Activated CD4-positive, CD25-positive, alpha-beta regulatory T cell treated with anti-CD3 and anti-CD28 coated beads, Interleukin-2, amount 50 U/mL, for 16 hours (primary cell): ENCODE data around the gene GRK6.

Source experiments
- DNase-seq: peaks from one replicate; pipeline ENCODE4 v3.0.0-alpha.2; 2020; ENCODE audit warnings: low read depth, low spot score

The GRK6 gene

DNA sequence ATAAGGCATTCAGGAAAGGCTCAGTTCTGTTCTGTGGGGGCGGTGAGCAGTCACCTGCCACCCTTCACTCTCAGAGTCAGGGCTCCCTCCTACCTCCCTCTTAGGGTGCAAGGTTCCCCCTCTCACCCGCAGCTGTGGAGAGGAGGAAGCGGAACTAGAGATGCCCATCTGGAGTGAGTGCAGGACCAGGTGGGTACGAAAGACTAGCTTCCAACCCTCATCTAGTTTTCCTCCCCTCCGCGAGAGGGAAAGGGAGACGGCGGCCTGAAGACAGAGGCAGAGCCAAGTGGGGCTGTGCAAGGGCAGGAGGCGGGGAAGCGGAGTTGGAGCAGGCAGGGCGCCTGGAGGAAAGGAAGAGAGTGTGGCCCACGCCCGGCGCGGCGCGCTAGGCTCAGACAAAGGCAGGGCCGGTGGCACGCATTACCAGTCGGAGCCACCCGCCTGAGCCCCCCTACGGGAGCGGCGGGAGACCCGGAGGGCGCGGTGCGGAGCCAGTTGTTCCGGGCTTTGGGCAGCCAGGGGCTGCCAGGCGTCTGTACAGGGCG, 27.4 kb downstream of the GRK6 start:
- no peak for DNase-seq

DNA sequence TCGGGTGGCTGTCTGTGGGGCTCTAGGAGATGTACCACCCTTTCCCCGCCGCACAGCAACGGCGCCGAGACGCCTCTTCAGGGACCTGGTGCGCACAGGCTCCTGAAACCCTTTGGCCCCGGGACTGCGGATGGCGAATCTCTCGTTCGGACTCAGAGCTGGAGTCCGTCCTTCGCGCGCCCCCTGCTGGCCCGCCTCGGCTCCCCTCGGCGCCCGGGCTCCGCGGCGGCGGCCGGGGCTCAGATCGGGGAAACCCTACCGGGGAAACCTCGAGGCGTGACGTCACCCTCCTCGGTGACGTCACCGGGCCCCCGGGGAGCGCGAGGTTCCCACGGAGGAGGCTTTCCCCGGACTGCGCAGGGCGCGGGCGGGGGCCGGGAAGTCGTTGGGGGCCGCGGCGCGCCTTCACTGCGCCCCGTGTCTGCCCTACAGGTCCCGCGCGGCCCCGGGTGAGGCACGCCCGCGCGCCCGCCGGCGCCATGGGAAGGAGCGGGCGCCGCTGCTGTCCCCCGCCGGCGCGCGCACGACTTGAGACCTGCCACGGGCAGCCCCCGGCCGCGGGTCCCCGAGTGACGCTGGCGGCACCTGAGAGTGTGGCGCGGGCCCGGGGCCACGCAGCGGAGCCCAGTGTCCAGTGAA, 28.0 kb downstream of the GRK6 start:
- peak; percentile 88 for DNase-seq

GRCh38 chr5:177455036-177455660, 28.7 kb downstream of the GRK6 start:
- peak; percentile 84 for DNase-seq

GRCh38 chr5:177455661-177456590, 29.4 kb downstream of the GRK6 start:
- peak; percentile 93 for DNase-seq

DNA sequence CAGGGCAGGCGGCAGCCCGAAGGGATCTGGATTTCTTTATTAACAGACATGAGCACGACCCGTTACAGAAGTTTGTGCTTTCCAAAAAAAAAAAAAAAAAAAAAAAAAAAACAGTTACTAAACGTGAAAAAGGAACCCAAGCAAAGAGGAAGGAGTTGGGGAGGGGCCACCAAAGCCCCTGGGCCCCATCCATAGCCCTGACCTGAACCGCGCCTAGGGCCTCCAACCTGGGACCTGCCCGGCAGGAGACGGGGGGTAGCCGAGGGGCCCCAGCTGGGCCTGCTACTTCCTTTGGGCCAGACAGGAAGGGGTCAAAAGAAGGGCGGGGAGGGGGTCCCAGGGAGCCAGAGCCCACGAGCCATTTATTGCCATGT, 30.1 kb downstream of the GRK6 start:
- no peak for DNase-seq

DNA sequence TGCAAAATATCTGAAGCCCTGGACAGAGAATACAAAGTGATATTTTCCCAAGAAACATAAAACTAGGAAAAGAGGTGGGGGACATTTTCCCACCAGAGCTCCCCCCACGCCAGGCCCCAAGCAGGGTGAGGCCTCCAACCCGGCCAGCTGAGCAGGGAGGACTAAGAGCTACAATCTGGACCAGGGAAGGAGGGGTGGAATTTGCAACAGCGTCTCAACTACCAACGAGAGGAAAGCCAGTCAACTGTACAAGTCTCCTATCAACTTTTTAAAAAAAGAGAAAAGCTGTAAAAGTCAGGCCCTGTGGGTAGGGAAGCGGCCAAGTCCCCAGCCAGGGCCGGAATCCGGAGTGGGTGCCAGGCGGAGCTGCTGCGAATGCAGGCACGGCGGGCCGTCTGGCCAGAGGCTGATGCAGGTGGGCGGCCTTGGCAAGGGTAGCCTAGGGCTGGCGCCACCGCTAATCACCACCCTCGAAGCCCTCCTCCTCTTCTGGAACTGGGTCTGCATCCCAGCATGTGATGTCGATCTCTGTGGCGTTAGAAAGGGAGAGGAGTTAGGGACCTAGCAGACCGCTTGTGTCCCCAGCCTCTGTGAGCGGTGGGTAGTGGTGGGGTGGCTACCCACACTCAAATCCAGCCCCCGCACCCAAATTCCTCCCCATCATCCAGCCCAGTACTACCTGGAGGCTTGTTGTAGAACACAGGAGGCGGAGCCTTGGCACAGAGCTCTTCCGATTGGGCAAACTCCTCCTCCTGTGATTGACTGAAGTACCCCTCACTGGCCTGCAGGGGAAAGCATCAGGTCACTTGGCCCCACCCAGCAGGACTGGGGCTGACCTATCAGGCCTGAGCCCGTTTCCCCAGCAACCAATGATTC, 30.7 kb downstream of the GRK6 start:
- DNase-seq = no peak

DNA sequence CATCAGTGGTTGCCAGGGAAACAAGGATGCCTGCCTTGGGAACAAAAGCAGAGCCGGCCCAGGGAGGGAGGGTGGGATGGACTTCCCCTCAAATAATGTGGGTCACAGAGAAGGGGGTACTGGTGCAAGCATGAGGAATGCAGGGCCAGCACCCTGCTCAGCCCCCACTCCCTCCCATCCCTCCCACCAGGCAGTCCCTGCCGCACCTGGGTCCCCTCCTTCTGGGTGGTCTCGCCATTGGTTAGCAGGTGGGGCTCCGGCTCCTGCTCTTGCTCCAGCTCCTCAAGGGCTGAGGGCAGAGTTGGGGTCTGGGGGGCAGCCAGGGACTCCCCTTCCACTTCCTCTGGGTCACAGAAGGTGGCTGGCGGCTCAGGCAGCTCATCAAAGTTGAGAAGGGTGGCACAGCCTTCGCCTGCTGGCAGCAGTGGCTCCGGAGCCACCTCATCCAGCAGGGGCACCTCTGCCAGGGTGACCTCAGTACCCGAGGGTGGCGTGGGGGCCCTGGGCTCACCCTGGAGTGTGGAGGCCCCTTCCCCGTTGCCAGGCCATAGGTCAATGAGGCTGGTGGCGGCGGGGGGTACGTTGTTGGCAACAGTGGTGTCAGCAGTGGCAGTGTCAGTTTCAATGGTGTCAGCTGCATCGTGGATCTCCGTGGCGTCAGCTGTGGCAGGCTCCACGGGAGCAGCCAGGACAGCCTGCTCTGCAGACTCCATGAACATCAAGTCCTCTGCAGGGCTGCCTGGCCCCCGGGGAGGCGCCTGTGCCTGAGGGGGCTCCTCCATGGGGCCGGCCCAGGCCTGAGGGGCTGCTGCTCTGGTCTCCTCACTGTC, 31.6 kb downstream of the GRK6 start:
- no peak for DNase-seq

DNA sequence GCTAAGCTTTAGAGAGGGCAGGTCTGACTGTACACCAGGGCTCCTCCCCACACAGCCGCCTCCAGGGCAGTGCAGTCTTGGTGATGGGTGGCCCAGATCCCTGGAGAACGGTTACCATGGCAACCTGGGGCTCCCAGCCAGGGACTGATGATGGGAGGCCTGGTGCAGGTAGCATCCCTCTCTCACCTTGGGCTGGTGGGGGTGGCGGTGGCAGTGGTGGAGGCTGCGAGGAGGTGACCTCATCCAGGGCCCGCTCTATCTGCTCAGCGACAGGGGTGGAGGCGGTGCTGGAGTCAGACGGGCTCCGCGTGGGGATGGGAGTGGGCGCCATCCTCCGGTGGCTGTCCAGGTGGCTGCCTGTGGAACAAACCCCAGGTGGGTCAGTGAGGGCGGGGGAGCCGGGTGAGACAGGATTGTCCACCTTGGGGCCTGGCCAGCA, 32.5 kb downstream of the GRK6 start:
- no peak for DNase-seq

- no peak for DNase-seq
Observed at GRCh38 chr5:177459357-177459756, 32.9 kb downstream of the GRK6 start.

DNA sequence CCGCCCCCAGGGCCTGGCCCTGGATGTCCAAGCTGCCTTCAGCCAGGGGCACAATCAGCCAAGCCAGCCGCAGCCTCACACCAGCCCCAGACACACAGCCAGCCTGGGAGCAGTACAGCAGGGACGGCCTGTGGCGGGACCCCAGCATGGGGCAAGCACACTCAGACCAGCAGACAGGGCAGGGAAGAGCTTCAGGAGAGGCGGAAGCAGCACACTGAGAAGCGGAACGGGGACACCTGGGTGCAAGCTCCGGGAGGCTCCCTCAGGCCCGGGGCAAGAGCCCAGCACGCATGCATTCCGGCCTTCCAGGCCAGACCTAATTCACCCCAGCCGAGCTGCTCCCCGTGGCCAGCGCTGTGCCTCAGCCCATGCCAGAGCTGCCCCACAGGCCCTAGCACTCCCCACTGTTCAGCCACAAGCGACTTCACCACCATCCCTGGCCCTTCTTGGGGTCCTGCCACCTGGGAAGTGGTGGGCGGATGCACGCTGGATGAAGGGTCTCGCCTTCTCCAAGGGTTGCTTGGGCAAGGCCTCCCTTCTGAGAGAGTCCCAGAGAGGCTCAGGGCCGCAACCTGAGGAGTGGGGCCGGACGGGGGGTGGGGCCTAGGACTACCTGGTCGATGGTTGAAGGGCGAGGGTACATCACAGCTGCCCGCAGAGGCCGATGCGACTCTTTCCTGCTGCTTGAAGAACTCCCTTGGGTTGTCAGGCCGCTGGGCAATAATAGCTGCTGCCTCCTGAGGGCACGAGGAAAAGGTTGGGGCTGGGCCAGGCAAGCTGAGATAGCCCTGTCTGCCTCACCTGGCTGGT, 33.5 kb downstream of the GRK6 start:
- DNase-seq = no peak

GRCh38 chr5:177462021-177462670, 35.7 kb downstream of the GRK6 start:
- no peak for DNase-seq

DNA sequence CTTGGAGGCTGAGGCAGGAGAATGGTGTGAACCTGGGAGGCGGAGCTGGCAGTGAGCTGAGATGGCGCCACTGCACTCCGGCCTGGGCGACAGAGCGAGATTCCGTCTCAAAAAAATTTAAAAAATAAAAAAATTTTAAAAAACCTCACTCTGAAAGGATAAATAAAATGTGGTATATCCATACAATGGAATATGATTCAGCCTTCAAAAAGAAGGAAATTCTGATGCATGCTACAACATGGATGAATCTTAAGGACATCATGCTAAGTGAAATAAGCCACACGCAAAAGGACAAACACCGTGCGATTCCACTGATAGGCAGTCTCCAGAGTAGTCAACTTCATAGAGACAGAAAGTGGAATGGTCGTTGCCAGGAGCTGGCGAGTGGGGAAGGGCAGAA, 38.6 kb downstream of the GRK6 start:
- no peak for DNase-seq

GRCh38 chr5:177466861-177467260, 40.4 kb downstream of the GRK6 start:
- DNase-seq = no peak

- DNase-seq = no peak
Observed at GRCh38 chr5:177467436-177467835, 41.0 kb downstream of the GRK6 start.

DNA sequence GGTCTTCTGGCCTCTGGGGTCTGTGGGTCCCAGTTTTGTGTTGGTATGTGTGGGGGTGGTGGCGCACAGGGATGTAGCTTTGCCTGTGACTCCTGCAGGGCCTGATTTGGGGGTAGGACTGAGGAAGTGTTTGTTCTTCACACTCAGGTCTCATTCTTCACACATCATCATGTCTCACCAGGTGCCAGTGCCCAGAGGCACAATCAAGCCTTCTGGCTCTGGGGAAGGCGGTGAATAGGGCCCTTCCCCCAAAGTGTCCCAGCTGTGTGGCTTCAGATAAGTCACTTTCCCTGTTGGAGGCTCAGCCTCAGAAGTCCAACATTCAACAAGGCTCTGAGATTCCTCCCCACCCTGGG, 41.8 kb downstream of the GRK6 start:
- DNase-seq = no peak

- no peak for DNase-seq
Observed at GRCh38 chr5:177468685-177469628, 42.5 kb downstream of the GRK6 start.

DNA sequence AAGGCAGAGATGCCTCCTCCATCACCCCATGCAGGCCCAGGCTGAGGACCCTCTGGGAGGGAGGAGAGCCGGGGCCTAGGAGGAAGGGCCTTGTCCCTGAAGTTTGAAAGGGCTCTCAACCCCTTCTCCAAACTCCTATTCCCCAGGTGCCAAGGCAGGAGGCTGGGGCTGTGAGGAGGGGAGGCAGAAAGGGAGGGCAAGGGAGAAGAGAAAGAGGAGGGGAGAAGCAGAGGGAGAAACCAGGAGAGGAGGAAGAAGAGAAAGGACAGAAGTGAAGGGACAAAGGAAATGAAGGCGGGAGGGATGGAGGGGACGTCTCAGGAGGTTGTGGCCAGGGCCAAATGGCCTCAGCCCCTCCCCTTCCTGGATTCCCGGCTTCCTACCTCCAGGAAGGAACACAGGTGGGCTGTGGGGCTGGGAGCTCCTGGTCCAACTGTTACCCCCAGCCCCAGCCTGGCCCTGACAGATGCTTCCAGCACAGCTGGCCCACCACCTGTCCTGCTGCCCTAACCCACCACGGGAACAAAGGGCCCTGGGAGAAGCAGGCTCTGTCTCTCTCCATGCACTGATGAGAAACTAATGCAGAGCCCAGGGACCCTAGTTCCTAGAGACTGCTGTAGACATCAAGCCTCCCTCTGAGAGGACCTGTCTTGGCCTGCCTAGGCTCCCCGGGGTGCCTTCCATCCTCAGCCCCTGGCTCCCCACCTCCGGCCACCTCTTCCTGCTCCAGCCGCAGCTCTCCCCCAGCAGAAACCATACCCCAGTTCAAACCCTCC, 43.5 kb downstream of the GRK6 start:
- no peak for DNase-seq
